GM18517 (cell line): ENCODE results near the gene MAP10.

Experiments used
- ATAC-seq: cut with Tn5 transposase; IDR thresholded peaks from one replicate; pipeline ENCODE4 v1.9.1; 2021; ENCODE audit warnings: mild to moderate bottlenecking, moderate library complexity; ENCODE audit not compliant: unreplicated experiment

The MAP10 gene

DNA sequence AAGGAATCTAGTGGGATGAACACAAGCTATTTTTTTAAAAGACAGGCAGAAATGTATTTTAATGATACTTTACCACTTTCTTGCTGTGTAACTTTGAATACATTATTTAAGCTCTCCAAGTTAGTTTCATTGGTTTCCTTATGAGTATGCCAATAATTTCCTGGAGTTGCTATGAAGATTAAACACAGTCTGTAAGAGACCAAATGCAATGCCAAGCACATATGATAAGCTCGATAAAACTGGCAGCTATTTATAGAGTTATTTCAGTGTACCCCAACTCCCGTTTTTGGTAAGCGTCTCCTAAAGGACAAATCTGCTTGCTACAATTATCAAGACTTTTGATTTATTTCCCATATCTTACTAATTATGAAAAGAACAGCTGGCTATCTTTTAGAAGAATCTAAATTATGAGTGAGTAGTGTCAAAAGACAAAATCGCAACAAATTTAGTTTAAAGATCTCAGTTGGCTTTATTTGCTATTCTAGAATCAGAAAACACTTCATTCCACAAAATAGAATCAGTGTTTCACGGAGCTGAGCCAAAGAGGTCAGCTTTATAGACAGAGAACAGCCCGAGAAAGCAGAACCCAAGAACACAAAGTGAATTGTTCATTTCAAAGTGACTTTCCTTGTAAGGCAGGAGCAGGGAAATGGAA is 7.2 kb upstream of the MAP10 start:
- no peak for ATAC-seq

GRCh38 chr1:232798920-232799319 is 6.3 kb upstream of the MAP10 start:
- ATAC-seq = no peak

DNA sequence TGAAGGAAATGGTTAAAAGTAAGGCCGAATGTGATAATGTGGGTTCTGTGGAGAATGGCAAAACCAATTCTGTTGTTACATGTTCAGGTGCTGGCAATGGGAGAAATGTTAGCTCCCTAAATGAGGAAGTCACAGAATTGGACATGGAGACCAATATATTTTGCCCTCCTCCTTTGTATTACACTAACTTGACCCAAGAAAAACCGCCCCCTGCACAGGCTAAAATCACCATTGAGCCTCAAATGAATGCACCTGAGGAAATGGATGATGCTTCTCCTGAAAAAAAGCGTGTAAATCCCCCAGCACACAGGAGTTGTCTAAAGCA is 932 bp downstream of the MAP10 start:
- ATAC-seq = no peak

DNA sequence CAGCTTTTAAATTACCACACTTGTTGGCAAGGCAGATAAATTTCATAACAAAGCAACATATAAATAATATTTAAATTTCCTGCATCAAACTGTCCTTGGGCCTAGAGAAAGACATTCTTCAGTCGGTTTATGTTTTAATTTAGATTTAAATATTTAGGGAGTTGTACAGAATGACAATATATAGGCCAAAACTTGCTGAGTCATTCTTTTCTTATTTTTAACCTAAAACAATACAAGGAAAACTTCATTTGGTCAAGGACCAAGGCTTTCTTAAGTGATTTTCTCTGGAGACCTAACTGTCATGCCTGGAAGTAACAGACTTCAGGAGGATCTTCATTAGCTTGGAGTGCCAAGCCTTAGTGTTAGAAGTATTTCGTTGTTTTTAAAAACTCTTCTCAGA is 5.6 kb downstream of the MAP10 start:
- ATAC-seq = no peak

DNA sequence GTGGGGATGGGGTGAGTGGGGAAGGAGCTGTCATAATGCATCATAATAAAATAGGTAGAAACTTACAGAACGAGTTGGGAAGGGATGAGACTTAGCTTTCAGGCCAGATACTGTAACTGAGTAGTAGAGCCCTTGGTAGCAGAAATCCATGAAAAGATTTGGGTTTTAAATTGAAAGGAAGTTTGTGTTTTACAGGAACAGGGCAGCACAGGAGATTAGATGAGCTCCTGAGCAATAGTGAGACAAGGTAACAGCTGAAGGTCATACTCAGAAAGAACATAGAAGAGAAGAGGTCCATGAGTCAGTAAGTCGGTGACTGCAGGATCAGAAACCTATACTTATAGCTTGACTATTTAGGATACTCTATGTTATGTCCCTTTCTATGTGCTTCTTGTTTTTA is 7.3 kb downstream of the MAP10 start:
- no peak for ATAC-seq

DNA sequence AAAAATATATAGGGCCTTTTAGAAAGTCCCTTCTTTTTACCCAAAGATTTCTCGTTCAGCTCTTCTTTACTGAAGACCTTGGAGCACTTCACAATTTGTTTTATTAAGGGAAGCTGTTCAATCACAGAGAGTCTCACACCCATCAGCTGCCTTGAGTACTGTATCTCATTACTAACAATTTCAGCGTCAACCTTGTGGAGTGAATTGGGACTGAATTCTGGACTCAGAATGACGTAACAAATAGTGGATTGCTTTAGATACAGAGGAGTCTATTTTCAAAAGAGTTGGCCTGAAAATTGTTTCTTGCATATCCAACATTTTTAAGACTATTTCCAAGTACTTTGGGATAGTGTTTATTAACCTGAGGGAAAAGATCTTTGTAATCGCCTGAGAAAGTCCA is 7.9 kb downstream of the MAP10 start:
- ATAC-seq = no peak

GRCh38 chr1:232813760-232814159 is 8.5 kb downstream of the MAP10 start:
- ATAC-seq = no peak

DNA sequence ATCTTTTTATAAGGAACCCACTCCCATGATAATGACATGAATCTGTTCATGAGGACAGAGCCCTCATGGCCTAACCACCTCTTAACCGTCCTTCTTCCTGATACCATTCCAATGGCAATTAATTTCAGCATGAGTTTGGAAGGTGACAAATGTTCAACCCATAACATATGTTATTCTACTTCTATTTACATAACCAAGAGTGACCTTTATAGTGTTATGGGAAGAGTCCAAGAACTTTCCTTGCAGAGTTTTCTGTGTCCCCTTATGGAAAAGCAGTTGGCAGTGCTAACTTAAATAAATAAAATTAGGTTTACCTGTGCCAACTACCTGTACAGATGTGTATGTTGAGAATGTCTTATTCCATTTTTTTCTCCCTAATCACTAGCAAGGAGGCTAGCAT is 11.1 kb downstream of the MAP10 start:
- ATAC-seq = no peak

GRCh38 chr1:232818040-232818439 is 12.8 kb downstream of the MAP10 start:
- no peak for ATAC-seq

GRCh38 chr1:232820431-232820830 is 15.2 kb downstream of the MAP10 start:
- ATAC-seq = no peak

GRCh38 chr1:232822530-232822929 is 17.3 kb downstream of the MAP10 start:
- no peak for ATAC-seq

GRCh38 chr1:232826318-232826717 is 21.1 kb downstream of the MAP10 start:
- ATAC-seq = no peak

DNA sequence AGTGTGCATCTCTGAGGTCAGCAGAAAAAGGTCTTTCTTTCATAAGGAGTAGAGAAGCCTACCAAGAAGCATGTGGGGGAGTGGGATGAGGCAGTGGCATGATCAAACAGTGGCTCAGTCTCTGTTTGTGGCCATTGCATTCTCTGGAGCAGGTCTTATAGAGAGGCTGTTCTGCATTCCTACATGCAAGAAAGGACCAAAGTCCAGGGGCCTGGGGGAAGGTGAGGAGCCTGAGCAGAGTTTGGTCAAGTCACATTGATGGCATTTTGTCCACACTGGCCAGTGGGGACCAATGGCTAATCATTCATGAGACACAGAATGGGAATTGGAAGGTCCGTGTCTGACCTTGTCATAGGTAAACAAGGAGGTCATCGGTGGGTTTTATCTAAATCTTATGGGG is 25.4 kb downstream of the MAP10 start:
- no peak for ATAC-seq

GRCh38 chr1:232831895-232832294 is 26.7 kb downstream of the MAP10 start:
- no peak for ATAC-seq

- ATAC-seq = no peak
Observed at GRCh38 chr1:232834066-232834465, 28.9 kb downstream of the MAP10 start.

DNA sequence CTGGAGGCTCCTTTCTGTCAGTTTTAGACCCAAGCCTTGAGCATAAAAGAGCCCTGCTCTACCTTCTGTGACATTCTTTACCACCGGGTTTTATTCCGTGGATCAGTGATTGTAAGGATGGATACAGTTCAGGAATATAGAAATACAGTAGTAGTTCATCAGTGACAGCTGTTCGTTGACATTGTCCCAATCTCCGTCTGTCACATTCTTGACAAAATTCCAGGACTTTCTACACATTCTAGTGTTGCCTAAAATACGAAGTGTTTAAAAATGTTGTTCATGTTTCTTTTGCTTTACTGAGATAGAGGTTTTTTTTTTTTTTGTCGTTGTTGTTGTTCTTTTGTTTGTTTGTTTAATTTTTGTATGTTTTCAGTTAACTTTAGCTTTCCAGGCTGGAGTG is 29.9 kb downstream of the MAP10 start:
- ATAC-seq = no peak

DNA sequence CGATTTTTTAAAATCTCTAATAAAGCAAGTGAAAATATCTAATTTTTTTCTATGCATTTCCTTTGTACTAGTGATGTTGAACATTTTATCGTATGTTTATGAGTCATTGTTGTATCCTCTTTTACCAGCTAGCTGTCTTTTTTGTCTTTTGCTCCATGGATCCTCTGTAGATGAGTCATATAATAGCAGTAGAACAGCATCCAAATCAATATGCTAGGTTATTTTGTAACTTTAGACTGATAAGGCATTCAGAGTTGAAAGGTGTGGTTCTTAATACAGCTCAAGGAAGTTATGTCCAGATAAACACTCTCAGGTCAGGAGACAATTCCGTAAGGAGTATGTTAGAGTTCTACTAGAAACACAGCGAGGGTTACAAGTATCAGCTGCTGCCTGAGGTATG is 31.9 kb downstream of the MAP10 start:
- ATAC-seq = no peak

DNA sequence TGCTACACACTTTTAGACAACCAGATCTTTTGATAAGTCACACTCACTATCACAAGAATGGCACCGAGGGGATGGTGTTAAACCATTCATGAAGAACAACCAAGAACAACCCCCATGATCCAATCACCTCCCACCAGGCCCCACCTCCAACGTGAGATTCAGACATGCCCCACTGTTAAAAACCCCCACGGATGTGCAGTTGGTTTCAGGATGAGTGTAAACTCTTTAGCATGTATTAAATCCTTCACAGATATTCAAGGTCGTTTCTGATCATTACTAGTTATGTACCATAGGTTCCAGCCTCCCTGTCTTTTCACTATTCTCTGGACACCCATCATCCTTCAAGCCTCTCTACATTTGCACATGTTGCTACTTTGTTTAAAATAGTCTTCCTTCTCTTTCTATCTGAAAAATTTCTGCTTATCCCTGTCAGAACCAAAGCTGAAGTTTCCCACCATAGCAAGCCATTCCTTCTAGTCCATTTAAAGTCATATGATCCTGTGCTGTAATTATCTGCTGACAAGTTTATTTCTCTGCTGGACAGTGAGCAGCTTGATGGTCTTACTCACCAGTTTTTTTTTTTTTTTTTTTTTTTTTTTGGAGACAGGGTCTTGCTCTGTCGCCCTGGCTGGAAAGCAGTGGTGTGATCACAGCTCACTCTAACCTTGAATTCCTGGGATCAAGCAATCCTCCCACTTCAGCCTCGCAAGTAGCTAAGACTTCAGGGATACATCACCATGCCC is 36.8 kb downstream of the MAP10 start:
- ATAC-seq = no peak

- no peak for ATAC-seq
Observed at GRCh38 chr1:232844791-232845190, 39.6 kb downstream of the MAP10 start.

DNA sequence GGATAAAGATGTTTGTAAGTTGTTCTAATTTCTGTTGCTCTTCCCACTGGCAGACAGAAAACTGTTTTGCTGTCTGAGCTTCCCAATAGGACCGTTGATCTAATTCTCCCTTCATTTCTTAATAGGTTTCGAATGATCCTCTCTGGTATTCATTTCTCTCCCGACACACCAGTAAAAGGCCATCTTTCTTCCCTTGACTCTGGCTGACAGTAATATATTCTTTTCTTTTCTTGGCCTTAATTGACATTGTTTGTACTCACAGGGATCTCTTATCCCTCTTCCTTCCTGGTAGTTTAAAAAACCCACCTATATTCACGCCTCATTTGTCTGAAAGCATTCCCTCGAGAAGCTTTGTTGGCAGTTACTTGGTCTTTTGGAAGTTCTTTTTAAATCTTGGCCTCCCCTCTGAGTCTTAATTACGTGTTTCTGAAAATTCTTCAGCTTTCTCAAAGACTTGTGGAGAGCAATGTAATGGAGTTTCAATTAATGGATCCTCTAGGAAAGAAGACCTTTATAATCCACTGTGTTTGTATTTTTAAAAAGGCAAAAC is 40.3 kb downstream of the MAP10 start:
- ATAC-seq = no peak

DNA sequence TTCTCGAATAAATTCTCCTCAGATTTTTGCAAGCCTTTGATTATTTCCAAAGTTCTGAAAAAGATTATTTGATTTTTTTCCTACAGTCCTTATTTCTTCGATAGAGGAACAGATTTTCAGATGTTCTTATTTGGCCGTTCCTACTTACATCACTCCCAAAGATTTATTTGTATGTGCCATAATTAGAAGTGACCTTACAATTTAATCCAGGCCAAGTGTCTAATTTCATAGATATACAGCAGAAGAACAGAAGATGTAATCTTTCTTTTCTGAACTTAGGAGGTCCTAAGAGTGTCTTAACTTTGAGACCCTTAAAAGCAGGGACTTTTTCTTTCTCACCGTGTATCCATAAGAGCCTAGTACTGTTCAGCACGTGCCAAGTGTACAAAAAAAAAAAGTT is 46.3 kb downstream of the MAP10 start:
- ATAC-seq = no peak

DNA sequence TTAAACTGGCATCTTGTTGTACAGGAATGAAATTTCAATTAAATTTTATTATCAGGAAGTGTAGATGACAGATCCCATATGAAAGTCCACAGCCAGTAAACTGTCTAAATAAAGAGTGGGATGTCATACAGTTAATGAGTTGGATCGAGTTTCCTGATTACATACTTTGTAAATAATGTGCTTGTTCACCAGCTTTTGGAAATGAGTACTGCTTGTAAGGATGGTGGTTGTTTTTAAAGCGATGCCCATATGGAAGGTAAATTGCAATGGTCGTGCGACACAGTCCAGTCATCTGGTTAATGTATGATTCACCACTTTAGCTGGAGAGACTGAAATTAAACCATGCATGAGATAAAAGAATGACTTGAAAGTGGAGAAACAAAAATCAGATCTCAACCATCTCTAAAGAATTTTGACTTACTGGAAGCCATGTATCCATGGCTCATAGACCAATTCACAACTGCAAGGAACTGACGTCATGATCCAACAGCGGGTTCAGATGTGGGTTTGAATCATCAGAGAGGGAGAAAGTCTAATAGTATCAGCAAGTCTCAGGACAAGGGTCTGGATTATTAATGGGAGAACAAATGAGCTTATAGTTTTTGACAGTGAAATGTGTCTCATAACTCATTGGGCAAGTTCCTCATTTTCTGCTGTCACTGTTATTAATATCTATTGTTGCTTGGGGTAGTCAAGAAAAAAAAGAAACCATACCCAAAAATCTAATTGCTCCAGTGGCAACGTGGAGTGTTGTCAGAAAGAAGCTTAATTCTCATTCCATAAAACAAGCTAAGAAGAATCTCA is 49.0 kb downstream of the MAP10 start:
- ATAC-seq = no peak
